ENCODE measurements around the gene SMIM44.

The SMIM44 gene

GRCh38 chr19:3433805-3434540 is 49.3 kb downstream of the SMIM44 start:
- DNase-seq, result no peak

- DNase-seq, result no peak
Observed at GRCh38 chr19:3433313-3433712, 49.9 kb downstream of the SMIM44 start.

Data from fibroblast of skin of scalp (primary cell).